T47D (cell line): ENCODE measurements around the gene ACTL7B.
"Not testable (repeated sequence)": the region's sequence is repeated elsewhere in the genome, so short reads cannot be mapped to it uniquely, and the experiment has no call there.

ENCODE experiments used
- DNase-seq, 2 experiments: peaks; one replicate each; pipeline versions ENCODE4 v3.0.0 to v3.0.0-alpha.2; 2011 to 2012; ENCODE audit warnings: low read depth in 1 of 2, low spot score in 1 of 2
- JUND ChIP-seq: IDR thresholded peaks from 2 replicates; pipeline ENCODE4 v1.6.1; 2012; ENCODE audit warnings: low read depth
- in situ Hi-C: cut with HindIII; loops from 2 replicates; pipeline ENCODE4 v1.10.0; 2016; ENCODE audit warnings: low sequenced_read_pairs, low pct_unique_long_range_greater_than_20kb

ACTL7B gene

DNA sequence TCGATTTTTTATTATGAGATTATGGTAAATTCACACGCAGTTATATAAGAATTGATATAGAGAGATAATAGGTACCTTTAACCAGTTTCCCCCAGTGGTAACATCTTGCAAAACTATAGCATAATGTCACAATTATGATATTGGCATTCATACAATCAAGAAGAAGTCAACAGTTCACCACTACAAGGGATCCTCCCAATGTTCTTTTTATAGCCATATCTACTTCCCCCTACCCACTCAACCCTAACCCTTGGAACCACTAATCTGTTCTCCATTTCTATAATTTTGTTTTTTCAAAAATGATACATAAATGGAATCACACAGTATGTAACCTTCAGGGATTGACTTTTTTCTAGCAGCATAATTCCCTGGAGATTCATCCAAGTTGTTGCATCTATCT lies 9.8 kb downstream of the ACTL7B start:
- no peak for TF ChIP-seq JUND
- DNase-seq = no peak
- in situ Hi-C loops = no loop called here

DNA sequence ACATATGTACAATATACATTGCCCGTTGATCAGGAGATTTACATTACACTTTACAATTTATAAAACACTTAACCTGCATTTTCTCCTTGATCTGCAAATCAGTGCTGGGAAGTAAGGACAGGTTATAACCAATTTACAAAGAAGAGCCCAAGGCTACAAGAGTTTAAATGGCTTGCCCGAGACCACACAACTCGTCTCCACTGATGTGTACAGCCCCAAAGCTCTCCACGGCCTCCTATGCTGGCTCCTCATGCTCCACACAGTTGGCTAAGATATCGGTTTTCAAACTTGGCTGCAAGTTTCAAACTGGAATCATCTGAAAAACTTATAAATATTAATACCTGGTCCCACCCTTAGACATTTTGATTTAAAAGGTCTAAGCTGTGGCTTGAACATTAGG lies 10.3 kb downstream of the ACTL7B start:
- in situ Hi-C loops = no loop called here
- TF ChIP-seq JUND = no peak
- DNase-seq = no peak

DNA sequence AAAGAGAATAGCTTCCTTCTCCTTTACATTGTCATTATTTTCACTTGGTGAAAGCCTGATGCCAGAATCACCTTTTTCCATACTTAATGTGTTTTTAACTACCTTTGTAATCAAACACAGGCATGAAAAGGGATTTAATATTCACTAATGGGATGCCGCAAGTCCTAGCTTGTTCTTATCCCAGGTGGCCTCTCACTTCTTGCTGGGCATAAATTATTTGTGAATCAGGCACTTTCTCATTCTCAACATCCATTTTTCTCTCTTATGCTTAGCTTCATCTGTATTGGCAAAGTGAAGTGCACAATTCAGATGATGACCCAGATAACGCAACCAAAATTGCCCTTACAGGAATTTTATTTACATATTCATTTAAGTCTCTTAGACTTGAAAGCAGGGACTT lies 10.9 kb downstream of the ACTL7B start:
- DNase-seq = no peak
- no peak for TF ChIP-seq JUND
- in situ Hi-C loops = no loop called here

DNA sequence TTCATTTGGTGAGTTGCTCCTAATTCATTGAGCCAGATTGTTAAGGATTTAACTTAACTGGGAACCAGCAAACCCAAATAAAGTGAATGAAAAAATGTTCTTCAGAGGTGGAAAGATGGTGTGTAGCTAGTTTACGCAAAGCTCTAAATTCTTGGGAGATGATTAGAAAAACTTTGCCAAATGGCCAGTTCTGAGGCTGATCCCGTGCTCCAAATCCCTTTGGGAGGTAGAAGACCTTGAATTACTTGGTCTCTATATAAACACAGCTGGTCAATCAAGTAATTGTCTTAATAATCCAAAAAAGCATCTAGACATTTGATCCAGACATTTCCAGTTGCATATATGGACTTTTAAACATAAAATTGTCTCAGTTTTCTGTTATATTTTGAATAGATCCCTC lies 11.4 kb downstream of the ACTL7B start:
- no peak for TF ChIP-seq JUND
- no peak for DNase-seq
- in situ Hi-C loops = no loop called here

DNA sequence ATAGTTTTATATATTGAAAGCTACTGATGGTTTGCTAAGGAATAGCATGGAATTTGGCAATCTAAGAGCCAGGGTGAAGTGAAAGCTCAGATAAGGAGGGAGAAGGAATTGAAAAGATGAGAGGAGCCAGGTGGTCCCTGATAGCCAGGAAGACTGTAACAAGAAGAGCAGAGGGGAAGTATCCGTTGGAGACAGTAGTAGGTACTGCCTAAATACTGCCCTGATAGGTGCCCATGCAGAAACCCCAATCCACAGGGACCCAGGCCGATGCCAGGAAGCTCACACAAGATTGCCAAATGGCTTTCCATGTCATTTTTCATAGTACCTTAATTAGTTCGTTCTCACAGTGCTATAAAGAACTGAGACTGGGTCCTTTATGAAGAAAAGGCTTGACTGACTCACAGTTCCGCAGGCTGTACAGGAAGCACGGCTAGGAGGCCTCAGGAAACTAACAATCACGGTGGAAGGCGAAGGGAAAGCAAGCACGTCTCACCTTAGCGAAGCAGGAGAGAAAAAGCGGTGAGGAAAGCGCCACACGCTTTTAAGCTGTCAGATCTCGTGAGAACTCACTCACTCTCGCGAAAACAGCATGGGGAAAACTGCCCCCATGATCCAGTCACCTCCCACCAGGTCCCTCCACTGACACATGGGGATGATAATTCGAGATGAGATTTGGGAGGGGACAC lies 13.0 kb downstream of the ACTL7B start:
- in situ Hi-C loops = no loop called here
- DNase-seq = no peak
- no peak for TF ChIP-seq JUND

DNA sequence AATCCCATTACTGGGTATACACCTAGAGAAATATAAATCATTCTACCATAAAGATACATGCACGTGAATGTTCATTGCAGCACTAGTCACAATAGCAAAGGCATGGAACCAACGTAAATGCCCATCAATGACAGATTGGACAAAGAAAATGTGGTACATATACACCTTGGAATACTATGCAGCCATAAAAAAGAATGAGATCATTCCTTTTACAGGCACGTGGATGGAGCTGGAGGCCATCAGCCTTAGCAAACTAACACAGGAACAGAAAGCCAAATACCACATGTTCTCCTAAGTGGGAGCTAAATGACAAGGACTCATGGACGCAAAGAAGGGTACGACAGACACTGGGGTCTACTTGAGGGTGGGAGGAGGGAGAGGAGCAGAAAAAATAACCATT lies 16.2 kb downstream of the ACTL7B start:
- in situ Hi-C loops, DNase-seq: not testable (repeated sequence)

DNA sequence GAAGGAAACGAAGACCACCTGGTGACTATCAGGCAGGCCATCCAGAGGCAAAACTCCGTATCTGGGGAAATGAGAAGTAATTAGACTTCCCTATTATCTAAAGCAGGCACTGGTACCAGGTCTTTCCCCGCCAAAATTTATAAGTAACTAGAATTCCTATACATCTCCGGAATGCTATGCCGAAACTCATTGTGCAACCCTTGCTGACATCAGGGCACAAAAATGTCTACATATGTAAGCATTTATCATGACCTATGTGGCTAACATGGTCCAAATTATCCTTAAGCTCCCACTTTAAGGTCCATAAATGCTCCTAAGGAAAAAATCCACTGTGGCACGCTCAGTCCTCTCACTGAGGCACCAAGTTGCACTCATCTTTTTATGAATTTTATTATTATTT lies 17.8 kb downstream of the ACTL7B start:
- no peak for DNase-seq
- in situ Hi-C loops = no loop called here
- no peak for TF ChIP-seq JUND

DNA sequence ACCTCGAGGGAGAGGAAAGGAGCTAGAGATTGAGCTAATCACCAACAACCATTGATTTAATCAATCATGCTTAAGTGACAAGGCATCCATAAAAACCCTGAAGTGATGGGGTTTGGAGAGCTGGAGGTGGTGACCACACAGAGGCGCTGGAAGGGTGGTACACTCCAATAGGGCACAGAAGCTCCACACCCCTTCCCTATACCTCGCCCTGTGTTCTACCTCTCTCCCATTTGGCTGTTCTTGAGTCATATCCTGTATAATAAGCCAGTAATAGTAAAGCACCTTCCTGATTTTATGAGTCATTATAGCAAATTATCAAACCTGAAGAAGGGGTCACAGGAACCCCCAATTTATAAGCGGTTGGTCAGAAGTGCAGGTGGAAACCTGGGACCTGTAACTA lies 18.3 kb downstream of the ACTL7B start:
- TF ChIP-seq JUND = no peak
- DNase-seq = no peak
- in situ Hi-C loops = no loop called here

DNA sequence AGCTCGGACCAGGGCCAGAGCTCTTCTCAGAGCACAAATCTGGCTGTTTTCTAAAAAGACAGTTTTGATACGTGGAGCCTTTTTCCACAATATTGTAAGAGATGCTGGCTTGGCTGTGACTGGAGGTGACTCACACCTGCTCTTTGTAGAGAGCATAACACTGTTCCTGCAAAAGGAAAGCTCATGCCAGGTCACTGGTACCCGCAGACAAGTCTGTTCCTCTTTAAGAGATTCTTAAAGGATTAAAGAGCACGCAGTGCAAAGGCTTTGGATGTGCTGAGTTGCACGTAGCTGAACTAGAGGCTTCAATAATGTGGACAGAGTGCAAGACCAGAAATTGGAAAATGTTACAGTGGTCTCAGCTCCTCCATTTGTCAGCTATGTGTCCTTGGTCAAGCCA lies 19.0 kb downstream of the ACTL7B start:
- in situ Hi-C loops = no loop called here
- no peak for DNase-seq
- no peak for TF ChIP-seq JUND

DNA sequence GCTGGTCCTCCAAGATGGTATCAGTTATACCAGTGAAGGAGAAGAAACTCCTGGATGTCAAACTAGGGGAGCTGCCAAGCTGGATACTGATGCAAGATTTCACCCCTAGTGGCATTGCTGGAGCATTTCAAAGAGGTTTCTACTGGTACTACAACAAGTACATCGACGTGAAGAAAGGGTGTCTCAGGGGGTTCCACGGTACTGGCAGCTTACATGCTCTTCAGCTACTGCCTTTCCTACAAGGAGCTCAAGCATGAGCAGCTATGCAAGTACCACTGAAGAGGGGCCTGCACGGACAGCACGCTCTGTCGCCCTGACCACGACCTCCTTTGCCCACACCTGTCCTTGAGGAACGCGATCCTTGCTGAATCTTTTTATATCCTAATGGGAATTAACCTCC lies 19.5 kb downstream of the ACTL7B start:
- no peak for DNase-seq
- TF ChIP-seq JUND = no peak
- in situ Hi-C loops = no loop called here

DNA sequence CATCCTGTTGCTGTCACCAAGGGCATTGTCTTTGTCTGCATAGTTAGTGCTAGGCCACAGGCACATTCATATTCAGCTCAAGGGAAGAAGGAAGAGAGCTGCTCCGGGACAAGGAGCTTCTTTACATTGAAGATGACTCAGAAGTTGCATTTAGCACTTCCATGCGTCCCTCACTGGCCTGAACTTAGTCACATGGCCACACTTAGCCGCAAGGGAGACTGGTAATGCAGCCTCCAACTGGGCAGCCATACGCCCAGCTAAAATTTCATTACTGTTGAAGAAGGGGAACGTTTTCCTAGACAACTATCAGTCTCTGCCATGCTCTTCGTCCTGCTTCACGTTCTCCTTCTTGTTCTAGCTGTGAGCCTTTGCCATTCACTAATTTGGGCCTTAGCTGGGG lies 20.0 kb downstream of the ACTL7B start:
- in situ Hi-C loops = no loop called here

DNA sequence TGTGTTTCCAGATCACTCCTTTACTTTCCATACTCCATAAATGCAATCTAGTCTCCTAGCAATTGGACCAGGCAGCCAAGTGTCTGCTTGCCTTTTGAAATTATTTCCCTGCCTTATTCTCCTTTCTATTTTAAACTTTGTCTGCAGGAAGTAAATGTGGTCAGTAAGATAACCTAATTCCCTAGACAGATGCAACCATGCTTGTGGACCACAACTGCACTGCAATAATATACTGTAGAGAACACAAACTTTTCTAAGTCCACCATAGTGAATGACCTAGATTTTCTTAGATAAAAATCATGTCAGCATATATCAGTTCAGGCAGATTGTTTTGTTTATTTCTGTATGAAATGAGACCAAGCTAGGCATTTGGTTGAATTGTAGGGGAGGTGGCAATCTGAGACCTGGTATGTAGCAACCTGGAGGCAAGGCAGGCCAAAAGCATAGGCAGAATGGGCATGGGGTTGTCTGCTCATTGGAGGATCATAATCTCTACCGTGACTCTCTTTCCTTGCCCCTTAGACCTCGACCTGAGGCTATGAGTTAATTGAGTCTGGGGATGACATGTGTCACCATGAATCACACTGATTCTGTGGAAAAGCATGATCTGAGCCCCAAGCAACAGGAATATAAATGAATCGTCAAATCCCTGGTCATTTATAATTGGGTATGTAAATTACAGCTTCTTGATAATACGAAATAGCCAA lies 20.7 kb downstream of the ACTL7B start:
- TF ChIP-seq JUND = no peak
- in situ Hi-C loops = no loop called here
- DNase-seq = no peak

More for the DNA sequence above, 20.0 kb downstream of the ACTL7B start:
- no peak for TF ChIP-seq JUND
- DNase-seq = no peak

DNA sequence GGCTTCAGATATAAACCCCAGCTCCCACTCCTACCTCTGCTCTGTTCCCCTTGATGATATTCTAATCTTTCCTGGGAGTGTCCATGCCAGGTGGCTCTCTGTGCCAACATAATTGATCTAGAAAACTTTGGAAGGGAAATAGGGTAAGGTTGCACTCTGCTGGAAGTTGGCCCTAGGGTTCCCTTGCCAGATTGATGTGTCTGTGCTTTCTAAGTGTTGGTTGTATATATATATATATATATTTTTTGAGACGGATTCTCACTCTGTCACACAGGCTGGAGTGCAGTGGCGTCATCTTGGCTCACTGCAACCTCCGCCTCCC lies 23.6 kb downstream of the ACTL7B start:
- no peak for DNase-seq
- in situ Hi-C loops = no loop called here
- no peak for TF ChIP-seq JUND
